Activated CD4-positive, alpha-beta T cell treated with anti-CD3 and anti-CD28 coated beads, Interleukin-2, amount 10 ng/mL, durations not matched to agents 7 days and 5 days (primary cell): ENCODE measurements around the gene PNPLA2. TPM values are rescaled to one million over a fixed set of nuclear protein-coding genes. Genes with fewer than 3 reads are reported as not detected.

Experiments
- CTCF ChIA-PET: fragments of 350-600 bp; sonication (Branson Sonifier 250); formaldehyde crosslinking; loops from one replicate; lab custom pipeline; 2021; ENCODE audit warnings: antibody characterized with exemption; lab: Charles Lee
- POLR2A ChIA-PET: fragments of 350-600 bp; sonication (Branson Sonifier 250); formaldehyde crosslinking; loops from one replicate; lab custom pipeline; 2021; ENCODE audit warnings: antibody characterized with exemption; lab: Charles Lee
- DNase-seq: peaks from one replicate; pipeline ENCODE4 v3.0.0-alpha.2; 2020
- H3K27ac Mint-ChIP-seq: one replicate; pipeline ENCODE4 v1.8.0; 2021; ENCODE audit warnings: mild to moderate bottlenecking, moderate library complexity, mixed read lengths
- H3K27me3 Mint-ChIP-seq: one replicate; pipeline ENCODE4 v1.8.0; 2021; ENCODE audit warnings: mixed read lengths
- H3K36me3 Mint-ChIP-seq: one replicate; pipeline ENCODE4 v1.8.0; 2021; ENCODE audit warnings: low read depth, mixed read lengths
- H3K4me1 Mint-ChIP-seq: one replicate; pipeline ENCODE4 v1.8.0; 2021; ENCODE audit warnings: mixed read lengths
- H3K4me3 Mint-ChIP-seq: one replicate; pipeline ENCODE4 v1.8.0; 2021; ENCODE audit warnings: mild to moderate bottlenecking, moderate library complexity, mixed read lengths
- H3K9me3 Mint-ChIP-seq: one replicate; pipeline ENCODE4 v1.8.0; 2021; ENCODE audit warnings: mixed read lengths
- total RNA-seq, 2 experiments: library from RNA; stranded (reverse); gene quantifications; one replicate each; pipeline ENCODE4 v1.2.3, GENCODE V29; 2021

PNPLA2 gene
- total RNA-seq, 2 experiments from 2014 or later: 68.9 to 71.9 TPM

- Mint-ChIP-seq H3K9me3 (no peaks in the 10 kb centered on the region), H3K27ac (peak overlapping the region; percentile 5), H3K27me3 (no peaks in the 10 kb centered on the region), H3K4me3 (no peak overlapping the region), H3K36me3 (no peaks in the 10 kb centered on the region), H3K4me1 (no peaks in the 10 kb centered on the region)
- POLR2A ChIA-PET: no interaction called here
- no peak for DNase-seq
- CTCF ChIA-PET: interaction anchor here (1.0 kb wide), 1 partner anchor 69 kb away, joined by 3 read pairs; no protein-coding TSS in a partner anchor
Measured at GRCh38 chr11:860234-861104, 41.8 kb downstream of the PNPLA2 start.

- no peak for DNase-seq
- H3K9me3 Mint-ChIP-seq: no peaks in the 10 kb centered on the region
- ChIA-PET CTCF (no interaction called here), POLR2A (no interaction called here)
- no peaks in the 10 kb centered on the region for H3K36me3 Mint-ChIP-seq
- H3K4me3 Mint-ChIP-seq: no peak overlapping the region
- no peak overlapping the region for H3K27ac Mint-ChIP-seq
- no peaks in the 10 kb centered on the region for H3K4me1 Mint-ChIP-seq
- H3K27me3 Mint-ChIP-seq: no peaks in the 10 kb centered on the region
Measured at GRCh38 chr11:861105-861479, 42.4 kb downstream of the PNPLA2 start.

GRCh38 chr11:862081-862661, 43.5 kb downstream of the PNPLA2 start:
- POLR2A ChIA-PET: no interaction called here
- CTCF ChIA-PET: no interaction called here

DNA sequence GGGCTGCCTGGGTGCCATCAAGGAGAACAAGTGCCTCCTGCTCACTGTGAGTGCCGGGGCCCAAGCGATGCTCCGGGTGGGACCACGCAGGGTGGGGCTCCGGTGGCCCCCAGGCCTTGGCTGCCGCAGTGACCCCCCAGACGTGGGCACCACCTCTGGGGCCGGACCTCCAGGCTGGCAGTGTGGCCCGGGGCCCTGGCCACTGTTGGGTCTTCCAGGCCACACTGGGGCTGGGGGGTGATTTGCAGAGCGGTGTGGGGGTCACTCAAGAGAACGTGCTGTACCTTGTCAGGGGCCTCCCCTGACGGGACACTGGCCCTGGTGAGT, 43.9 kb downstream of the PNPLA2 start:
- H3K4me3 Mint-ChIP-seq: no peak overlapping the region
- no peaks in the 10 kb centered on the region for H3K27me3 Mint-ChIP-seq
- ChIA-PET POLR2A (no interaction called here), CTCF (no interaction called here)
- H3K4me1 Mint-ChIP-seq: no peaks in the 10 kb centered on the region
- no peak for DNase-seq
- H3K9me3 Mint-ChIP-seq: no peaks in the 10 kb centered on the region
- no peak overlapping the region for H3K27ac Mint-ChIP-seq
- H3K36me3 Mint-ChIP-seq: no peaks in the 10 kb centered on the region

More at GRCh38 chr11:862081-862661, 43.5 kb downstream of the PNPLA2 start:
- no peak overlapping the region for H3K27ac Mint-ChIP-seq
- no peaks in the 10 kb centered on the region for H3K36me3 Mint-ChIP-seq
- no peaks in the 10 kb centered on the region for H3K4me1 Mint-ChIP-seq
- H3K9me3 Mint-ChIP-seq: no peaks in the 10 kb centered on the region
- H3K27me3 Mint-ChIP-seq: no peaks in the 10 kb centered on the region
- no peak overlapping the region for H3K4me3 Mint-ChIP-seq
- DNase-seq: no peak

DNA sequence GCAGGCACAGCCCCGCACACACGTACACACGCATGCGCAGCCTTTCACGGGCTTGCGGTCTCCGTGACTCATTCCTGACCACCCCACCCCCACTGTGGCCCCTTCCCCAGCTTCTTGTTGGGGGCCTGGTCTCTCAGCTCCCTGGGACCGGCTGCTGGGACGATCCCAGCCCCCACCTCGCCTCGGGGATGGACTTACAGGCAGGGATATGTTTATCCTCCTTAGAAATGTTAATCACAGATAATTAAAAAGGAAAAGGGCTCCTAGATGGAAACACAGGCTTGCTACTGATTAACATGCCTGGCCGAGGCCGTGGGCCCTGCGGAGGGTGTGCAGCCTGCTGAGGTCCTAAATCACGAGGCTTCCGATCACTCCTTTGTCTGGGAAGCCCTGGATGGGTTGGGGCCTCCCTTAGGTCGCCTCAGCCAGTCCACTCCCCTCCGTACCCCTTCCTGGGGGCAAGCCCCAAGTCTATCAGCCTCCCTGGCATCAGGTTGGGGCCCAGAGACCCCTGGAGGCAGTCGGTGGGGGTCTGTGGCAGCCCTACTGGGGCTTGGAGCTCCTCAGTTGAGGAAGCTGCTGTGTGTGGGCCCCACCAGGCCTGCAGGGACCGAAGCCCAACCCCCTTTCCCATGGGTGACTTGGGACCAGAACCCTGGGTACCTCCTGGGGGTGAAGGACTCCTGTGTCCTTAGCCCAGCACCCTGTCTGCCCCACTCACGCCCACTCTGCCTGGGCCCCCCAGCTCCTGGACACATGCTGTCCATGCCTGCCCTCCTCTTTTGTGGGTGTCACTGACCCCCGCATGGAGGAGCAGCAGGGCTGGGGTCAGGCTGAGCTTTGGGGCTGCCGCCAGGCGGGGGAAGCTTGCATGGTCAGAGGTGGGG, 44.6 kb downstream of the PNPLA2 start:
- ChIA-PET POLR2A (no interaction called here), CTCF (interaction anchor here (0.6 kb wide), 1 partner anchor 730 kb away, joined by 3 read pairs; no protein-coding TSS in a partner anchor)
- Mint-ChIP-seq H3K4me1 (no peaks in the 10 kb centered on the region), H3K36me3 (no peaks in the 10 kb centered on the region), H3K4me3 (no peak overlapping the region), H3K27me3 (no peaks in the 10 kb centered on the region), H3K9me3 (no peaks in the 10 kb centered on the region), H3K27ac (no peak overlapping the region)
- DNase-seq: no peak

- CTCF ChIA-PET: no interaction called here
- no peak overlapping the region for H3K4me3 Mint-ChIP-seq
- POLR2A ChIA-PET: no interaction called here
- H3K27me3 Mint-ChIP-seq: no peaks in the 10 kb centered on the region
- no peaks in the 10 kb centered on the region for H3K9me3 Mint-ChIP-seq
- H3K27ac Mint-ChIP-seq: no peak overlapping the region
- no peaks in the 10 kb centered on the region for H3K4me1 Mint-ChIP-seq
- no peak for DNase-seq
- no peaks in the 10 kb centered on the region for H3K36me3 Mint-ChIP-seq
Measured at GRCh38 chr11:863910-864827, 45.5 kb downstream of the PNPLA2 start.

DNA sequence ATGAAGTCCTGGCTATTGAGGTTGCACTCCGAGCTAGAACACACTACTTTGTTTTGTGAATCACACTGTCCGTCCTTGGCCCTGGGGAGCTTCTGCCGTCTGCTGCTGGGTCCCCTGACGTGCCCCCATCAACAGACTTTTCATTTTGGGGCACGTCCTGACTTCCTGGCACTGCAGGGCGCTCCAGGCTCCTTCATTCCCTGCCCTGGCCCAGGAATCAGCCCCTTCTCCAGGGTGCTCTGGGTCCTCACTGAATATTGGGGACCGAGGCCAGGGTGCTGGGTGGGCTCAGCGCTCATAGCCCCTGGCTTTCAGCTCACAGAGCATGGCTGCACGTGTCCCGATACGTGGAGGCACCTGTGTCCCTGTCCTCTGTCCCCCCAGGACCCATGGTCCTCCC, 46.2 kb downstream of the PNPLA2 start:
- no peaks in the 10 kb centered on the region for H3K27me3 Mint-ChIP-seq
- CTCF ChIA-PET: no interaction called here
- no peak overlapping the region for H3K27ac Mint-ChIP-seq
- POLR2A ChIA-PET: no interaction called here
- H3K36me3 Mint-ChIP-seq: no peaks in the 10 kb centered on the region
- no peaks in the 10 kb centered on the region for H3K4me1 Mint-ChIP-seq
- no peak overlapping the region for H3K4me3 Mint-ChIP-seq
- DNase-seq: no peak
- H3K9me3 Mint-ChIP-seq: no peaks in the 10 kb centered on the region

DNA sequence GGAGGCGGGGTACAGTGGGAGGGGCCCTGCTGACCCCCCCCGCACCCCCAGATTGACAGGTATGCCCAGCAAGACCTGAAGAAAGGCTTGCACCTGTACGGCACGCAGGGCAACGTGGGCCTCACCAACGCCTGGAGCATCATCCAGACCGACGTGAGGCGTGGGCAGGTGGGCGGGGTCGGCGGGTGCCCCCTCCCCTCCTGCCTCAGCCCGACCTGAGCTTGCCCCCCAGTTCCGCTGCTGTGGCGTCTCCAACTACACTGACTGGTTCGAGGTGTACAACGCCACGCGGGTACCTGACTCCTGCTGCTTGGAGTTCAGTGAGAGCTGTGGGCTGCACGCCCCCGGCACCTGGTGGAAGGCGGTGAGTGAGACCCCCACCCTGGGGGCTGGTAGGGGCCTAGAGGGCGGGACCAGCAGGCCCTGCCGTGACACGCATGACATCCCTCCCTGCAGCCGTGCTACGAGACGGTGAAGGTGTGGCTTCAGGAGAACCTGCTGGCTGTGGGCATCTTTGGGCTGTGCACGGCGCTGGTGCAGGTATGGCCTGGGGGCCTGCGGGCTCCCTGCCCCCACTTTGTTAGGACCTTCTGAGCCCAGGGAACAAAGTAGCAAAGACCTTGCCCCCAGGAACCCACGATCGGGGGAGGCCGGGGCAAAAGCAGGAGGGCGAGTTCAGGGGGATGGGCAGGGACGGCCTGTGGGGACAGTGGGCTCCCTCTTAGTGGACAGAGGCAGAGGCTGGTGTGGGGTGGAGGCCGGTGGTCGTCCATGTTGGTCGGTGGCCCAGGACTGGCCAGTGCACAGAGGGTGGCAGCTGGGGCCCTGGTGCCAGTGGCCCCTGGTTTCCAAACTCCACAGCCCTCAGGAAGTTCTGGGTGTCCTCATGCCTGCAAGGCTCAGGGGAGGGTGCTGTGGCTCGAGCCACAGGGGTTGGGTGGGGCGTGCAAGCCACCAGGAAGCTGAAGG, 47.0 kb downstream of the PNPLA2 start:
- POLR2A ChIA-PET: no interaction called here
- H3K4me3 Mint-ChIP-seq: no peak overlapping the region
- no peak overlapping the region for H3K27ac Mint-ChIP-seq
- no peak for DNase-seq
- no peaks in the 10 kb centered on the region for H3K36me3 Mint-ChIP-seq
- CTCF ChIA-PET: no interaction called here
- no peaks in the 10 kb centered on the region for H3K4me1 Mint-ChIP-seq
- H3K27me3 Mint-ChIP-seq: no peaks in the 10 kb centered on the region
- no peaks in the 10 kb centered on the region for H3K9me3 Mint-ChIP-seq

DNA sequence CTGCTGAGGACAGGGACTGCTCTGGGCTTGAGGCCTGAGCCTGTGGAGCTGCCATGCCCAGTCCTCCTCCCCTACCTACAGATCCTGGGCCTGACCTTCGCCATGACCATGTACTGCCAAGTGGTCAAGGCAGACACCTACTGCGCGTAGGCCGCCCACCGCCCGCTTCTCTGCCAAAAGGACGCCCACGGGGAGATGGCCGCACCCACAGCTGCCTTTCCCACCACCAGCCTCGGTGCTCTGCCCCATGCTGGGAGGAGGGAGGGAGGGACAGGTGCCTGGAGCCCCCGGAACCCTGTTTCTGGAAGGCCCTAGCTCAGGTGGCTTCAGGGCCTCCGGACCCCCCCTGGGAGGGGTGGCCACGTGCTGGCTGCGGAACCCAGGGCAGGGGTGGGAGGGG, 47.8 kb downstream of the PNPLA2 start:
- no peak for DNase-seq
- no peak overlapping the region for H3K27ac Mint-ChIP-seq
- no peaks in the 10 kb centered on the region for H3K36me3 Mint-ChIP-seq
- ChIA-PET CTCF (no interaction called here), POLR2A (no interaction called here)
- no peaks in the 10 kb centered on the region for H3K27me3 Mint-ChIP-seq
- no peaks in the 10 kb centered on the region for H3K9me3 Mint-ChIP-seq
- no peak overlapping the region for H3K4me3 Mint-ChIP-seq
- H3K4me1 Mint-ChIP-seq: no peaks in the 10 kb centered on the region

DNA sequence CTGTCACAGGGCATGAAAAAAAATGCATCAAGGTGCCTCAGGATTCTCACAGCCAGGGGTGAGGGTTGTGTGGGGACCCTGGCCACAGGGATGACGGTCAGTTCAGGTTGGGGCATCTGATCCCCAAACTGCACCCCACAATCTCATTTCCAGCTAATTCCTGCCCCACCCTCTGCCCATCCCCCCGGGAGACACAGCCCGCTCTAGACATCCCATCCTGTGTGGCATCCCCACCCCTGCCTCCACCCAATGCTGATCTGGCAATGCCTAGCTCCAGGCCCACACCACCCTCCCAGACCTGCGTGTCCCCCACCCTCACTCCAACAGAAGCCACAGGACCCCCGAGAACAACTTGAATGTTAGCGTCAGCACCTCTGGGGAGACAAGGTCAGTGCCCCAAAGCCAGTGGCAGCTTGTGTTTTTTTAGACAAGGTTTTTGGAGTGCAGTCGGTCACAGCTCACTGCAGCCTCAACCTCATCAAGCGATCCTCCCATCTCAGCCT, 49.2 kb downstream of the PNPLA2 start:
- Mint-ChIP-seq H3K27ac (no peak overlapping the region), H3K4me1 (no peaks in the 10 kb centered on the region), H3K4me3 (no peak overlapping the region), H3K27me3 (no peaks in the 10 kb centered on the region), H3K36me3 (no peaks in the 10 kb centered on the region), H3K9me3 (no peaks in the 10 kb centered on the region)
- POLR2A ChIA-PET: no interaction called here
- no peak for DNase-seq
- CTCF ChIA-PET: interaction anchor here (1.1 kb wide), 1 partner anchor 19 kb away, joined by 3 read pairs; no protein-coding TSS in a partner anchor

DNA sequence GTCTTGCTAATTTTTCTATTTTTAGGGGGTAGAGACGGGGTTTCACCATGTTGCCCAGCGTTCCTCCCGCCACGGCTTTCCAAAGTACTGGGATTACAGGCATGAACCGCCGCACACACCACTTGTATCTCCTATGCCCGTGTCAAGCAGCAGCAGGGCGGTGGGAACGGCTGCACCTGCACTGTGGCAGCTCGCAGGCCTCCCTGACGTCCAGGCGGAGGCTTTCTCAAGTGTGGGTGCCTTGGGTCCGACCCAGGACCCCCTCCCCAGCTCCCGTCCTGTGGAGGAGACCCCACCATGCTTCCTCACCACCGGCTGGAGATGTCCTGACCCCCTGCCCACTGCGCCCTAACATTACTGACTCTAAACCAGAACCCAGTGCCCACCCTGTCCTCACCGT, 49.7 kb downstream of the PNPLA2 start:
- Mint-ChIP-seq H3K27ac (no peak overlapping the region), H3K27me3 (no peaks in the 10 kb centered on the region), H3K4me1 (no peaks in the 10 kb centered on the region), H3K36me3 (no peaks in the 10 kb centered on the region), H3K4me3 (no peak overlapping the region), H3K9me3 (no peaks in the 10 kb centered on the region)
- no peak for DNase-seq
- ChIA-PET POLR2A (no interaction called here), CTCF (no interaction called here)
